ENCODE measurements around the gene SDCBP2.

SDCBP2 gene

GRCh38 chr20:1369970-1370369 is 41.0 kb upstream of the SDCBP2 start:
- DNase-seq (ENCODE audit: low spot score), result no peak

GRCh38 chr20:1368448-1369199 is 39.7 kb upstream of the SDCBP2 start:
- TF ChIP-seq, protein P1, sequence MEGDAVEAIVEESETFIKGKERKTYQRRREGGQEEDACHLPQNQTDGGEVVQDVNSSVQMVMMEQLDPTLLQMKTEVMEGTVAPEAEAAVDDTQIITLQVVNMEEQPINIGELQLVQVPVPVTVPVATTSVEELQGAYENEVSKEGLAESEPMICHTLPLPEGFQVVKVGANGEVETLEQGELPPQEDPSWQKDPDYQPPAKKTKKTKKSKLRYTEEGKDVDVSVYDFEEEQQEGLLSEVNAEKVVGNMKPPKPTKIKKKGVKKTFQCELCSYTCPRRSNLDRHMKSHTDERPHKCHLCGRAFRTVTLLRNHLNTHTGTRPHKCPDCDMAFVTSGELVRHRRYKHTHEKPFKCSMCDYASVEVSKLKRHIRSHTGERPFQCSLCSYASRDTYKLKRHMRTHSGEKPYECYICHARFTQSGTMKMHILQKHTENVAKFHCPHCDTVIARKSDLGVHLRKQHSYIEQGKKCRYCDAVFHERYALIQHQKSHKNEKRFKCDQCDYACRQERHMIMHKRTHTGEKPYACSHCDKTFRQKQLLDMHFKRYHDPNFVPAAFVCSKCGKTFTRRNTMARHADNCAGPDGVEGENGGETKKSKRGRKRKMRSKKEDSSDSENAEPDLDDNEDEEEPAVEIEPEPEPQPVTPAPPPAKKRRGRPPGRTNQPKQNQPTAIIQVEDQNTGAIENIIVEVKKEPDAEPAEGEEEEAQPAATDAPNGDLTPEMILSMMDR (IDR thresholded peaks at IDR 0.05; ENCODE audit: extremely low read depth, missing control alignments), result no peak
- DNase-seq (ENCODE audit: low spot score), result no peak

More at GRCh38 chr20:1369970-1370369, 41.0 kb upstream of the SDCBP2 start:
- TF ChIP-seq, protein P1 (IDR thresholded peaks at IDR 0.05; ENCODE audit: extremely low read depth, missing control alignments), result no peak

GRCh38 chr20:1367479-1367878 is 38.5 kb upstream of the SDCBP2 start:
- DNase-seq (ENCODE audit: low spot score), result no peak
- TF ChIP-seq, protein P1 (IDR thresholded peaks at IDR 0.05; ENCODE audit: extremely low read depth, missing control alignments), result no peak

DNA sequence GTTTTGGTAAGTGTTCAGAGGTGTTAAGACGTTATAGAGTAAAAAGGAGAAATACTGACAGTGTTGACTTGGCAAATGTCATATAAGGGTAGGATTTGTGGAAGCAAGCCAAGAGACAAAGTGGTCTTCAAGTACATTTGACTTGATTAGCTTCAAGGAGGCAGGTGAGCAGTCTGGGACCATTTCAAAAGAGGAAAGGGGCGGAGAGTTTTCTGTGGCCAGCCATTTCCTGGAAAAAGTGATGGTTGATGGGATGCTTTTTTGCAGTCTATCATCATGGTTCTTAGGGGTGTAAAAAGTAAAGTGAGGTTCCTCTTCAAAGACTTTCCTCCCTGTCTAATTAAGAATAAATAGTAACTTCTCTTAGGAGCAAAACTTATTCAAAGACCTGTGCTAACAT is 35.2 kb upstream of the SDCBP2 start:
- no peak for DNase-seq (ENCODE audit: low spot score)
- TF ChIP-seq, protein P1 (IDR thresholded peaks at IDR 0.05; ENCODE audit: extremely low read depth, missing control alignments), result no peak

DNA sequence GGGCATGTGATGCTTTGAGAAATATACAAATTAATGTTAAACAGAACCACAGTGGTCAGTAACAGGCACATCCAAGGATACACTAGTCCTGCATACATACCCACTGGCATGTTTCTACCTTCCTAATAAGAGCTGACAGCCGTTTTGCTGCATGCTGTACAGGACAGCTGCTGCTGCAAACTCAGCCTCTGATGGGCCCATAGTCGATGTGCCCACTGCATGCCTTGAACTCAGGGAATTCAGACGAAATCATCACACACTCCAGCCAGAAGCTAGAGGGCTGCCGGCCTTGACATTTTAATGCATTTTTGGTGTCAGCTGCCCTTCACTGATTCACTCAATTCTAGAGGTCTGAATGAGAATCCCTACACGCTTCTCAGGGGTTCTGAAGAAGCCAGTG is 34.6 kb upstream of the SDCBP2 start:
- TF ChIP-seq, protein P1 (IDR thresholded peaks at IDR 0.05; ENCODE audit: extremely low read depth, missing control alignments), result no peak
- DNase-seq (ENCODE audit: low spot score), result no peak

- DNase-seq (ENCODE audit: low spot score), result no peak
- TF ChIP-seq, protein P1 (IDR thresholded peaks at IDR 0.05; ENCODE audit: extremely low read depth, missing control alignments), result no peak
Measured at GRCh38 chr20:1362484-1362883, 33.5 kb upstream of the SDCBP2 start.

DNA sequence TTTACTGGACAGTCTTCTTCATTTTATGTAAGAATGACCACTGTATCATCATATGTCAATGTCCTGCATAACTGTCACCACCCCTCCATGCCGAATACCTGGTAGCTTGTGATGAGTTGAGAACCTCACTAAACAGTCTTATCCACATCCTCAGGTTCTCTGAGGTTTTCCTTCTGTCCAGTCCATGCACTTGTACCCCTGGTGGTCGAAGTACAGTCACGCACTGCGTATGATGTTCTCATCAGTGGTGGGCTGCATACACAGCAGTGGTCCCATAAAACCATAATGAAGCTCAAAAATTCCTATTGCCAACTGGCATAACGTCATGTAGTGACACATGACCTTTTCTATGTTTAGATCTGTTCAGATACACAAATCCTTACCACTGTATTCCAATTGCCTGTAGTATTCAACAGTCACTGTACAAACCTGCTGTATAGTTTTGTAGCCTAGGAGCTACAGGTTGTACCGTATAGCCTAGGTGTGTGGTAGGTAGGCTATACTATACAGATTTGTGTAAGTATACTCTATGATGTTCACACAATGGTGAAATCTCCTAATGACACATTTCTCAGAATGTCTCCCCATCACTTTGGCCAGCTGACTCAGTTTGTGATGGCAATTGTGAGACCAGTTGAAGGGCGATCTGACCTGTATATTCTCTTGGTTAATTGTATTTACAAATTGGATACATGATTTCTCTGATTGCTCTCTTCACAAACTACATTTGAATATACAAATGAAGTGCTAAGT is 31.3 kb upstream of the SDCBP2 start:
- no peak for DNase-seq (ENCODE audit: low spot score)
- TF ChIP-seq, protein P1 (IDR thresholded peaks at IDR 0.05; ENCODE audit: extremely low read depth, missing control alignments), result no peak
